K562 (cell line): Measurements from ENCODE around the gene TRIM33. TPM values are rescaled to one million over a fixed set of nuclear protein-coding genes. Genes with fewer than 3 reads are reported as not detected.

Source experiments
- ATAC-seq: fragments of 200-7000 bp; cut with Tn5 transposase; 3 replicates; pipeline ENCODE4 v1.9.1; 2020; ENCODE audit warnings: moderate library complexity
- BruUV-seq: library from RNA; stranded (reverse); fragments of 400-500 nt; replicated peaks from 2 replicates; lab custom pipeline; 2021; lab: Mats Ljungman, UMichigan
- CTCF ChIA-PET: fragments of 300-600 bp; formaldehyde crosslinking; extraction: SDS; loops from one replicate; lab custom pipeline; 2021; ENCODE audit warnings: low intra/inter-chr PET ratio; lab: Yijun Ruan, JAX
- POLR2A ChIA-PET: fragments of 300-600, 350-650 bp; sonication (Branson Sonifier 250); formaldehyde crosslinking; extraction: SDS; loops from one replicate; lab custom pipeline; 2021; ENCODE audit warnings: antibody characterized with exemption, inconsistent platforms; lab: Yijun Ruan, JAX
- DNase-seq, 4 experiments: peaks; one replicate each; pipeline versions ENCODE4 v3.0.0 to v3.0.0-alpha.2; 2011 to 2018; ENCODE audit warnings: low spot score in 3 of 4, mixed read lengths in 3 of 4; ENCODE audit errors: extremely low read depth in 1 of 4
- FAIRE-seq: peaks from 2 replicates; lab custom pipeline; 2011; peaks lifted over from hg19 to GRCh38; lab: Jason Lieb, UNC
- H2AFZ ChIP-seq: 2 replicates; pipeline ENCODE4 v1.6.0; 2011; ENCODE audit warnings: low read depth, low read length, control low read depth, inconsistent platforms
- H3K27ac ChIP-seq: fragments of 200-600 bp; 3 replicates; pipeline ENCODE4 v1.8.0; 2011; ENCODE audit warnings: low read depth, mild to moderate bottlenecking, control low read depth, inconsistent platforms, low read length, moderate library complexity, mixed read lengths; ENCODE audit errors: extremely low read depth
- H3K27me3 ChIP-seq, 2 experiments: fragments of 300-600 bp in 1 of 2; 2 replicates in 1 of 2; 3 replicates in 1 of 2; pipeline versions ENCODE4 v1.6.0 to v1.8.0; 2011; ENCODE audit warnings: inconsistent platforms in 2 of 2, low read length in 2 of 2, mild to moderate bottlenecking in 1 of 2, mixed read lengths in 1 of 2, moderate library complexity in 1 of 2; ENCODE audit not compliant: control insufficient read depth in 2 of 2, insufficient read depth in 2 of 2
- H3K36me3 ChIP-seq: fragments of 300-600 bp; 3 replicates; pipeline ENCODE4 v1.8.0; 2011; ENCODE audit warnings: mild to moderate bottlenecking, low read length, inconsistent platforms; ENCODE audit not compliant: control insufficient read depth, insufficient read depth
- H3K4me1 ChIP-seq, 2 experiments: fragments of 200-600 bp in 1 of 2; replicated peaks in 1 of 2; 2 replicates in 1 of 2; 3 replicates in 1 of 2; pipeline versions ENCODE4 v1.5.1 to v1.8.0; 2011; ENCODE audit warnings: inconsistent platforms in 2 of 2, low read length in 2 of 2, mild to moderate bottlenecking in 1 of 2, mixed read lengths in 1 of 2, moderate library complexity in 1 of 2; ENCODE audit not compliant: control insufficient read depth in 2 of 2, insufficient read depth in 2 of 2
- H3K4me2 ChIP-seq: 2 replicates; pipeline ENCODE4 v1.6.1; 2011; ENCODE audit warnings: low read length, control low read depth, inconsistent platforms, mixed read lengths; ENCODE audit not compliant: insufficient read depth
- H3K4me3 ChIP-seq: fragments of 200-600 bp; sonication (generic), shearing (Covaris generic); 2 replicates; pipeline ENCODE4 v1.5.1; 2016; ENCODE audit warnings: control low read depth, inconsistent platforms
- H3K79me2 ChIP-seq: fragments of 200-600 bp; 3 replicates; pipeline ENCODE4 v1.8.0; 2011; ENCODE audit warnings: low read length, inconsistent platforms; ENCODE audit not compliant: control insufficient read depth, insufficient read depth
- H3K9ac ChIP-seq, 2 experiments: 2 replicates each; pipeline versions ENCODE4 v1.6.0 to v1.6.1; 2011; ENCODE audit warnings: low read depth in 2 of 2, low read length in 2 of 2, control low read depth in 1 of 2, inconsistent platforms in 1 of 2, mild to moderate bottlenecking in 1 of 2, mixed read lengths in 1 of 2; ENCODE audit not compliant: insufficient read depth in 1 of 2
- H3K9me1 ChIP-seq: one replicate; pipeline ENCODE4 v1.6.0; 2011; ENCODE audit warnings: inconsistent platforms, mild to moderate bottlenecking, low read length, moderate library complexity; ENCODE audit not compliant: control insufficient read depth, insufficient read depth
- H3K9me3 ChIP-seq: replicated peaks from 2 replicates; pipeline ENCODE4 v1.5.1; 2011; ENCODE audit warnings: low read depth, low read length, inconsistent platforms; ENCODE audit not compliant: control insufficient read depth, insufficient read depth
- H4K20me1 ChIP-seq: replicated peaks from 2 replicates; pipeline ENCODE4 v1.6.1; 2011; ENCODE audit warnings: low read length, inconsistent platforms, mixed read lengths; ENCODE audit not compliant: control insufficient read depth, insufficient read depth
- ARHGAP35 ChIP-seq: fragments of 450-650 bp; IDR thresholded peaks from 2 replicates; pipeline ENCODE4 v1.6.1; 2018; ENCODE audit not compliant: partially characterized antibody
- ARID1B ChIP-seq: fragments of 450-650 bp; IDR thresholded peaks from 2 replicates; pipeline ENCODE4 v1.6.1; 2016; ENCODE audit warnings: antibody characterized with exemption, mild to moderate bottlenecking, inconsistent platforms
- C11orf30 ChIP-seq: fragments of 450-650 bp; IDR thresholded peaks from 2 replicates; pipeline ENCODE4 v1.6.1; 2016; ENCODE audit warnings: low read depth, mild to moderate bottlenecking
- CBFA2T2 ChIP-seq: fragments of 450-650 bp; conservative IDR thresholded peaks from 2 replicates; pipeline ENCODE4 v1.6.1; 2017; ENCODE audit warnings: mild to moderate bottlenecking
- DACH1 ChIP-seq: fragments of 450-650 bp; IDR thresholded peaks from 2 replicates; pipeline ENCODE4 v1.6.1; 2018; ENCODE audit not compliant: partially characterized antibody
- ESRRB ChIP-seq: fragments of 250-450 bp; sonication (Bioruptor Pico); IDR thresholded peaks from 2 replicates; pipeline ENCODE4 v1.5.0; 2020; ENCODE audit warnings: mild to moderate bottlenecking, moderate library complexity, borderline replicate concordance
- HMBOX1 ChIP-seq: sonication (generic); IDR thresholded peaks from 2 replicates; pipeline ENCODE4 v1.6.1; 2016
- MYC ChIP-seq, 2 experiments: fragments of 250-450 bp in 1 of 2; sonication (Bioruptor Pico) in 1 of 2; IDR thresholded peaks; 2 replicates each; pipeline versions ENCODE4 v1.5.1 to v1.6.1; 2012 to 2021; ENCODE audit warnings: low read depth in 2 of 2, borderline replicate concordance in 1 of 2, improper control_type of control experiment in 1 of 2, low read length in 1 of 2, mild to moderate bottlenecking in 1 of 2, moderate library complexity in 1 of 2
- SIN3B ChIP-seq: fragments of 450-650 bp; IDR thresholded peaks from 2 replicates; pipeline ENCODE4 v1.6.1; 2017; ENCODE audit warnings: low read depth, mild to moderate bottlenecking, moderate library complexity
- ZFP36 ChIP-seq: fragments of 150-350 bp; IDR thresholded peaks from 2 replicates; pipeline ENCODE4 v1.6.1; 2018; ENCODE audit warnings: low read length, low read depth; ENCODE audit not compliant: partially characterized antibody
- ZNF324 ChIP-seq: fragments of 250-450 bp; sonication (Bioruptor Pico); IDR thresholded peaks from 2 replicates; pipeline ENCODE4 v1.4.0; 2020; ENCODE audit warnings: mild to moderate bottlenecking
- ZNF584 ChIP-seq: fragments of 200-800 bp; sonication (Bioruptor generic); IDR thresholded peaks from 2 replicates; pipeline ENCODE4 v1.6.1; 2016; ENCODE audit warnings: low read depth, mild to moderate bottlenecking, missing genetic modification characterization, missing compliant biosample characterization
- WGBS: fragments of 100-300 bp; shearing (Covaris generic); methylation state at CpG from one replicate; pipeline ENCODE4 v1.1.6; 2016; ENCODE audit warnings: low coverage, mixed read lengths; ENCODE audit not compliant: insufficient coverage; ENCODE audit errors: missing lambda C conversion rate; 5-methylcytosine and 5-hydroxymethylcytosine counted together
- in situ Hi-C: fragments of 300-500 bp; cut with MboI; formaldehyde crosslinking; loops from 4 replicates; pipeline ENCODE4 v1.15.0; 2018; ENCODE audit warnings: inconsistent platforms, mixed read lengths
- intact Hi-C: fragments of 100-400 bp; cut with micrococcal nuclease; formaldehyde crosslinking; loops from 2 replicates; pipeline ENCODE4 v1.14.2; 2022
- polyA plus RNA-seq, 8 experiments: library from polyadenylated mRNA; depleted of rRNA in 4 of 8; stranded (reverse) in 5 of 8; unstranded in 3 of 8; fragments of >200 nt; fragmentation: Nextera tagmentation in 2 of 8; fragmentation: Illumina TruSeq in 1 of 8; extraction: Ambion mirVana in 2 of 8; extraction: Trizol in 1 of 8; gene quantifications; 2 replicates each; pipeline versions ENCODE4 v1.2.1 to v1.2.3, GENCODE V29; 2011 to 2014; ENCODE audit warnings: inconsistent platforms in 1 of 8, missing spikeins in 1 of 8
- total RNA-seq, 7 experiments: library from RNA; depleted of rRNA in 6 of 7; stranded (reverse); fragments of >200 nt in 6 of 7; fragmentation: Illumina TruSeq in 2 of 7; extraction: Trizol in 2 of 7; gene quantifications; 2 replicates each; pipeline versions ENCODE4 v1.2.1 to v1.2.3, GENCODE V29; 2011 to 2021; ENCODE audit warnings: low replicate concordance in 1 of 7

Gene TRIM33
- total and polyA plus RNA-seq, 9 of the 15 experiments (the other 6 are each of a cell fraction or from before 2014, with no cell fraction given) = 9.3 to 58.4 (median 40.2) TPM

- BruUV-seq = no TSS peak
- ATAC-seq (no peak), FAIRE-seq (no peak)
- Histone ChIP-seq H4K20me1 (peaks cover 36% of the 10 kb centered on the region), H3K9me1 (no peaks in the 10 kb centered on the region), H3K36me3 (peaks cover 34% of the 10 kb centered on the region), H3K4me3 (peak overlapping the region; percentile 86), H3K4me2 (peak overlapping the region; percentile 95), H2AFZ (no peak overlapping the region), H3K9me3 (no peaks in the 10 kb centered on the region), H3K27ac (no peak overlapping the region), H3K27me3 (no peaks in the 10 kb centered on the region)
- ChIA-PET CTCF (no interaction called here), POLR2A (interaction anchor here (0.6 to 1.9 kb wide), 5 partner anchors 14 to 169 kb away, joined by 3 to 5 read pairs (median 3); no protein-coding TSS in a partner anchor)
- intact Hi-C loops = loop anchor here (5.0 kb wide), 1 partner anchor 126 kb away; no protein-coding TSS in a partner anchor
- WGBS = 8% methylated on average over 2 of the region's 2 CpGs
- TF ChIP-seq ZNF324 (CRISPR knock-in tag) = no peak
- TF ChIP-seq ARID1B = peak; percentile 6; the same call in 1 of the 2 replicates
- peak; percentile 55 for TF ChIP-seq DACH1
- TF ChIP-seq CBFA2T2 = no peak
- no peak for TF ChIP-seq MYC (IDR thresholded peaks at IDR 0.05; ENCODE audit: low read depth, low read length)
- TF ChIP-seq MYC (CRISPR knock-in tag; IDR thresholded peaks at IDR 0.05; ENCODE audit: borderline replicate concordance, low read depth) = no peak
- TF ChIP-seq C11orf30 = no peak
- no peak for TF ChIP-seq HMBOX1
- no peak for TF ChIP-seq SIN3B
- TF ChIP-seq ZNF584 (CRISPR knock-in tag) = no peak
- no peak for TF ChIP-seq ARHGAP35
- peak; percentile 27 for TF ChIP-seq ZFP36
- TF ChIP-seq ESRRB (CRISPR knock-in tag) = no peak
- TF ChIP-seq, all 486 proteins: peak for 3
- DNase-seq = no peak
- peaks cover 34 to 54% of the 10 kb centered on the region in 2 experiments for H3K4me1 ChIP-seq
- in situ Hi-C loops = no loop called here
- H3K79me2 ChIP-seq = peaks cover 88% of the 10 kb centered on the region
- peak overlapping the region in 1 of 2 experiments; percentile 35; a peak in 1 of 4 replicates for H3K9ac ChIP-seq
Observed at GRCh38 chr1:114508386-114508898, 2.6 kb downstream of the TRIM33 start.
